Measurements from ENCODE around the gene FOXL2NB.

- TF ChIP-seq CTCF (IDR thresholded peaks at IDR 0.05) = no peak
- TF ChIP-seq POLR2A (IDR thresholded peaks at IDR 0.05) = no peak
These were observed 38.9 kb downstream of the FOXL2NB start for GRCh38 chr3:138985932-138986331.

All from upper lobe of left lung (tissue), 4 donors.